ENCODE data around the gene AP1S3. TPM values are rescaled to one million over a fixed set of nuclear protein-coding genes. Genes with fewer than 3 reads are reported as not detected.

Gene AP1S3
- total RNA-seq, 1 experiment from 2014 or later = 17.4 TPM

DNA sequence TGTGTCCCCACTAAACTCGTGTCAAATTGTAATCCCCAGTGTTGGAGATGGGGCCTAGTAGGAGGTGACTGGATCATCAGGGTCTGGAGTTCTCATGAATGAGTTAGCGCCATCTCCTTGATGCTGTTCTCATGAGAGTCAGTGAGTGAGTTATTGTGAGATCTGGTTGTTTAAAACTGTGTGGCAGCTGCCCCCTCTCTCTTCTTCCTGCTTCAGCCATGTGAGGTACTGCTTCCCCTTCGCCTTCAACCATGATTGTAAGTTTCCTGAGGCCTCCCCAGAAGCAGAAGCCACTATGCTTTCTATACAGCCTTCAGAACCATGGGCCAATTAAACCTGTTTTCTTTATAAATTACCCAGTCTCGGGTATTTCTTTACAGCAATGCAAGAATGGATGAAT, 50.4 kb downstream of the AP1S3 start (continued):
- TF ChIP-seq, protein P1, sequence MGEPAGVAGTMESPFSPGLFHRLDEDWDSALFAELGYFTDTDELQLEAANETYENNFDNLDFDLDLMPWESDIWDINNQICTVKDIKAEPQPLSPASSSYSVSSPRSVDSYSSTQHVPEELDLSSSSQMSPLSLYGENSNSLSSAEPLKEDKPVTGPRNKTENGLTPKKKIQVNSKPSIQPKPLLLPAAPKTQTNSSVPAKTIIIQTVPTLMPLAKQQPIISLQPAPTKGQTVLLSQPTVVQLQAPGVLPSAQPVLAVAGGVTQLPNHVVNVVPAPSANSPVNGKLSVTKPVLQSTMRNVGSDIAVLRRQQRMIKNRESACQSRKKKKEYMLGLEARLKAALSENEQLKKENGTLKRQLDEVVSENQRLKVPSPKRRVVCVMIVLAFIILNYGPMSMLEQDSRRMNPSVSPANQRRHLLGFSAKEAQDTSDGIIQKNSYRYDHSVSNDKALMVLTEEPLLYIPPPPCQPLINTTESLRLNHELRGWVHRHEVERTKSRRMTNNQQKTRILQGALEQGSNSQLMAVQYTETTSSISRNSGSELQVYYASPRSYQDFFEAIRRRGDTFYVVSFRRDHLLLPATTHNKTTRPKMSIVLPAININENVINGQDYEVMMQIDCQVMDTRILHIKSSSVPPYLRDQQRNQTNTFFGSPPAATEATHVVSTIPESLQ (CRISPR knock-in tag; IDR thresholded peaks at IDR 0.05) = no peak
- TF ChIP-seq, protein P2, sequence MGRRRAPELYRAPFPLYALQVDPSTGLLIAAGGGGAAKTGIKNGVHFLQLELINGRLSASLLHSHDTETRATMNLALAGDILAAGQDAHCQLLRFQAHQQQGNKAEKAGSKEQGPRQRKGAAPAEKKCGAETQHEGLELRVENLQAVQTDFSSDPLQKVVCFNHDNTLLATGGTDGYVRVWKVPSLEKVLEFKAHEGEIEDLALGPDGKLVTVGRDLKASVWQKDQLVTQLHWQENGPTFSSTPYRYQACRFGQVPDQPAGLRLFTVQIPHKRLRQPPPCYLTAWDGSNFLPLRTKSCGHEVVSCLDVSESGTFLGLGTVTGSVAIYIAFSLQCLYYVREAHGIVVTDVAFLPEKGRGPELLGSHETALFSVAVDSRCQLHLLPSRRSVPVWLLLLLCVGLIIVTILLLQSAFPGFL (CRISPR knock-in tag; IDR thresholded peaks at IDR 0.05; ENCODE audit: borderline replicate concordance) = no peak
- TF ChIP-seq MXD4 (CRISPR knock-in tag; IDR thresholded peaks at IDR 0.05; ENCODE audit: borderline replicate concordance) = no peak
- no peak for TF ChIP-seq ZNF416 (CRISPR knock-in tag; IDR thresholded peaks at IDR 0.05)
- TF ChIP-seq EMX1 (CRISPR knock-in tag; IDR thresholded peaks at IDR 0.05) = no peak
- TF ChIP-seq RORB (CRISPR knock-in tag; IDR thresholded peaks at IDR 0.05) = no peak
- TF ChIP-seq, protein P3, sequence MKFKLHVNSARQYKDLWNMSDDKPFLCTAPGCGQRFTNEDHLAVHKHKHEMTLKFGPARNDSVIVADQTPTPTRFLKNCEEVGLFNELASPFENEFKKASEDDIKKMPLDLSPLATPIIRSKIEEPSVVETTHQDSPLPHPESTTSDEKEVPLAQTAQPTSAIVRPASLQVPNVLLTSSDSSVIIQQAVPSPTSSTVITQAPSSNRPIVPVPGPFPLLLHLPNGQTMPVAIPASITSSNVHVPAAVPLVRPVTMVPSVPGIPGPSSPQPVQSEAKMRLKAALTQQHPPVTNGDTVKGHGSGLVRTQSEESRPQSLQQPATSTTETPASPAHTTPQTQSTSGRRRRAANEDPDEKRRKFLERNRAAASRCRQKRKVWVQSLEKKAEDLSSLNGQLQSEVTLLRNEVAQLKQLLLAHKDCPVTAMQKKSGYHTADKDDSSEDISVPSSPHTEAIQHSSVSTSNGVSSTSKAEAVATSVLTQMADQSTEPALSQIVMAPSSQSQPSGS (CRISPR knock-in tag; IDR thresholded peaks at IDR 0.05; ENCODE audit: borderline replicate concordance, low read depth) = no peak
- no peak for TF ChIP-seq JAZF1 (CRISPR knock-in tag; IDR thresholded peaks at IDR 0.05)
- TF ChIP-seq, protein P4, sequence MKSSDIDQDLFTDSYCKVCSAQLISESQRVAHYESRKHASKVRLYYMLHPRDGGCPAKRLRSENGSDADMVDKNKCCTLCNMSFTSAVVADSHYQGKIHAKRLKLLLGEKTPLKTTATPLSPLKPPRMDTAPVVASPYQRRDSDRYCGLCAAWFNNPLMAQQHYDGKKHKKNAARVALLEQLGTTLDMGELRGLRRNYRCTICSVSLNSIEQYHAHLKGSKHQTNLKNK (CRISPR knock-in tag; IDR thresholded peaks at IDR 0.05) = no peak
- TF ChIP-seq, protein P5, sequence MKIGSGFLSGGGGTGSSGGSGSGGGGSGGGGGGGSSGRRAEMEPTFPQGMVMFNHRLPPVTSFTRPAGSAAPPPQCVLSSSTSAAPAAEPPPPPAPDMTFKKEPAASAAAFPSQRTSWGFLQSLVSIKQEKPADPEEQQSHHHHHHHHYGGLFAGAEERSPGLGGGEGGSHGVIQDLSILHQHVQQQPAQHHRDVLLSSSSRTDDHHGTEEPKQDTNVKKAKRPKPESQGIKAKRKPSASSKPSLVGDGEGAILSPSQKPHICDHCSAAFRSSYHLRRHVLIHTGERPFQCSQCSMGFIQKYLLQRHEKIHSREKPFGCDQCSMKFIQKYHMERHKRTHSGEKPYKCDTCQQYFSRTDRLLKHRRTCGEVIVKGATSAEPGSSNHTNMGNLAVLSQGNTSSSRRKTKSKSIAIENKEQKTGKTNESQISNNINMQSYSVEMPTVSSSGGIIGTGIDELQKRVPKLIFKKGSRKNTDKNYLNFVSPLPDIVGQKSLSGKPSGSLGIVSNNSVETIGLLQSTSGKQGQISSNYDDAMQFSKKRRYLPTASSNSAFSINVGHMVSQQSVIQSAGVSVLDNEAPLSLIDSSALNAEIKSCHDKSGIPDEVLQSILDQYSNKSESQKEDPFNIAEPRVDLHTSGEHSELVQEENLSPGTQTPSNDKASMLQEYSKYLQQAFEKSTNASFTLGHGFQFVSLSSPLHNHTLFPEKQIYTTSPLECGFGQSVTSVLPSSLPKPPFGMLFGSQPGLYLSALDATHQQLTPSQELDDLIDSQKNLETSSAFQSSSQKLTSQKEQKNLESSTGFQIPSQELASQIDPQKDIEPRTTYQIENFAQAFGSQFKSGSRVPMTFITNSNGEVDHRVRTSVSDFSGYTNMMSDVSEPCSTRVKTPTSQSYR (CRISPR knock-in tag; IDR thresholded peaks at IDR 0.05) = no peak
- no peak for TF ChIP-seq ZNF671 (CRISPR knock-in tag; IDR thresholded peaks at IDR 0.05)

DNA sequence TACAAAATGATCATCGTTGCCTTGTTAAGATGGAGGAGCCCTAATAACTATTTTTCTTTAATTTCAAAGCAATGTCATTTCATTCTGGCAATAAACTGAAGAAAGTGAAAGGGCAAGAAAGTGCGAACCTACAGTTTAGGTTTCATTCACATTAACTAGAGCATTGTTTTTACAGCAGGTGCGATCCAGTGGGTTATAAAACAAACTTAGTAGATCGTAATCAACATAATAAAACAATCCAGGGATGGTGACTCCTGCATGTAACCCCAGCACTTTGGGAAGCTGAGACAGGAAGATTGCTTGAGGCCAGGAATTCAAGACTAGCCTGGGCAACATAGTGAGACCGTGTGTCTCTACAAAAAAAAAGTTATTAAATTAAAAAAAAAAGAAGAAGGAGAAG, 51.1 kb downstream of the AP1S3 start:
- peaks cover 18% of the 10 kb centered on the region for H3K4me1 Mint-ChIP-seq
- H3K36me3 Mint-ChIP-seq = no peaks in the 10 kb centered on the region
- no peak for DNase-seq (ENCODE audit: low spot score)
- TF ChIP-seq JUN (CRISPR knock-in tag; IDR thresholded peaks at IDR 0.05) = no peak
- TF ChIP-seq ZNF423 (CRISPR knock-in tag; IDR thresholded peaks at IDR 0.05) = no peak
- TF ChIP-seq, protein P6, sequence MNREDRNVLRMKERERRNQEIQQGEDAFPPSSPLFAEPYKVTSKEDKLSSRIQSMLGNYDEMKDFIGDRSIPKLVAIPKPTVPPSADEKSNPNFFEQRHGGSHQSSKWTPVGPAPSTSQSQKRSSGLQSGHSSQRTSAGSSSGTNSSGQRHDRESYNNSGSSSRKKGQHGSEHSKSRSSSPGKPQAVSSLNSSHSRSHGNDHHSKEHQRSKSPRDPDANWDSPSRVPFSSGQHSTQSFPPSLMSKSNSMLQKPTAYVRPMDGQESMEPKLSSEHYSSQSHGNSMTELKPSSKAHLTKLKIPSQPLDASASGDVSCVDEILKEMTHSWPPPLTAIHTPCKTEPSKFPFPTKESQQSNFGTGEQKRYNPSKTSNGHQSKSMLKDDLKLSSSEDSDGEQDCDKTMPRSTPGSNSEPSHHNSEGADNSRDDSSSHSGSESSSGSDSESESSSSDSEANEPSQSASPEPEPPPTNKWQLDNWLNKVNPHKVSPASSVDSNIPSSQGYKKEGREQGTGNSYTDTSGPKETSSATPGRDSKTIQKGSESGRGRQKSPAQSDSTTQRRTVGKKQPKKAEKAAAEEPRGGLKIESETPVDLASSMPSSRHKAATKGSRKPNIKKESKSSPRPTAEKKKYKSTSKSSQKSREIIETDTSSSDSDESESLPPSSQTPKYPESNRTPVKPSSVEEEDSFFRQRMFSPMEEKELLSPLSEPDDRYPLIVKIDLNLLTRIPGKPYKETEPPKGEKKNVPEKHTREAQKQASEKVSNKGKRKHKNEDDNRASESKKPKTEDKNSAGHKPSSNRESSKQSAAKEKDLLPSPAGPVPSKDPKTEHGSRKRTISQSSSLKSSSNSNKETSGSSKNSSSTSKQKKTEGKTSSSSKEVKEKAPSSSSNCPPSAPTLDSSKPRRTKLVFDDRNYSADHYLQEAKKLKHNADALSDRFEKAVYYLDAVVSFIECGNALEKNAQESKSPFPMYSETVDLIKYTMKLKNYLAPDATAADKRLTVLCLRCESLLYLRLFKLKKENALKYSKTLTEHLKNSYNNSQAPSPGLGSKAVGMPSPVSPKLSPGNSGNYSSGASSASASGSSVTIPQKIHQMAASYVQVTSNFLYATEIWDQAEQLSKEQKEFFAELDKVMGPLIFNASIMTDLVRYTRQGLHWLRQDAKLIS (CRISPR knock-in tag; IDR thresholded peaks at IDR 0.05; ENCODE audit: borderline replicate concordance) = no peak
- TF ChIP-seq NR3C1 (CRISPR knock-in tag; conservative IDR thresholded peaks at IDR 0.05; ENCODE audit: low read depth) = no peak
- no peak for TF ChIP-seq EMX1 (CRISPR knock-in tag; IDR thresholded peaks at IDR 0.05)
- no peak for TF ChIP-seq CBFB (CRISPR knock-in tag; IDR thresholded peaks at IDR 0.05; ENCODE audit: low read depth)
- no peak for TF ChIP-seq ZNF396 (CRISPR knock-in tag; IDR thresholded peaks at IDR 0.05; ENCODE audit: borderline replicate concordance)
- TF ChIP-seq GTF2I (CRISPR knock-in tag; conservative IDR thresholded peaks at IDR 0.05) = no peak
- TF ChIP-seq, protein P7, sequence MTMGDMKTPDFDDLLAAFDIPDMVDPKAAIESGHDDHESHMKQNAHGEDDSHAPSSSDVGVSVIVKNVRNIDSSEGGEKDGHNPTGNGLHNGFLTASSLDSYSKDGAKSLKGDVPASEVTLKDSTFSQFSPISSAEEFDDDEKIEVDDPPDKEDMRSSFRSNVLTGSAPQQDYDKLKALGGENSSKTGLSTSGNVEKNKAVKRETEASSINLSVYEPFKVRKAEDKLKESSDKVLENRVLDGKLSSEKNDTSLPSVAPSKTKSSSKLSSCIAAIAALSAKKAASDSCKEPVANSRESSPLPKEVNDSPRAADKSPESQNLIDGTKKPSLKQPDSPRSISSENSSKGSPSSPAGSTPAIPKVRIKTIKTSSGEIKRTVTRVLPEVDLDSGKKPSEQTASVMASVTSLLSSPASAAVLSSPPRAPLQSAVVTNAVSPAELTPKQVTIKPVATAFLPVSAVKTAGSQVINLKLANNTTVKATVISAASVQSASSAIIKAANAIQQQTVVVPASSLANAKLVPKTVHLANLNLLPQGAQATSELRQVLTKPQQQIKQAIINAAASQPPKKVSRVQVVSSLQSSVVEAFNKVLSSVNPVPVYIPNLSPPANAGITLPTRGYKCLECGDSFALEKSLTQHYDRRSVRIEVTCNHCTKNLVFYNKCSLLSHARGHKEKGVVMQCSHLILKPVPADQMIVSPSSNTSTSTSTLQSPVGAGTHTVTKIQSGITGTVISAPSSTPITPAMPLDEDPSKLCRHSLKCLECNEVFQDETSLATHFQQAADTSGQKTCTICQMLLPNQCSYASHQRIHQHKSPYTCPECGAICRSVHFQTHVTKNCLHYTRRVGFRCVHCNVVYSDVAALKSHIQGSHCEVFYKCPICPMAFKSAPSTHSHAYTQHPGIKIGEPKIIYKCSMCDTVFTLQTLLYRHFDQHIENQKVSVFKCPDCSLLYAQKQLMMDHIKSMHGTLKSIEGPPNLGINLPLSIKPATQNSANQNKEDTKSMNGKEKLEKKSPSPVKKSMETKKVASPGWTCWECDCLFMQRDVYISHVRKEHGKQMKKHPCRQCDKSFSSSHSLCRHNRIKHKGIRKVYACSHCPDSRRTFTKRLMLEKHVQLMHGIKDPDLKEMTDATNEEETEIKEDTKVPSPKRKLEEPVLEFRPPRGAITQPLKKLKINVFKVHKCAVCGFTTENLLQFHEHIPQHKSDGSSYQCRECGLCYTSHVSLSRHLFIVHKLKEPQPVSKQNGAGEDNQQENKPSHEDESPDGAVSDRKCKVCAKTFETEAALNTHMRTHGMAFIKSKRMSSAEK (CRISPR knock-in tag; IDR thresholded peaks at IDR 0.05; ENCODE audit: borderline replicate concordance) = no peak
- no peak for TF ChIP-seq SOX15 (CRISPR knock-in tag; IDR thresholded peaks at IDR 0.05)
- H3K27ac Mint-ChIP-seq = no peak overlapping the region
- ATAC-seq = no peak
- ChIA-PET POLR2A (no interaction called here), CTCF (no interaction called here)
- H3K27me3 Mint-ChIP-seq (ENCODE audit: low read depth) = no peaks in the 10 kb centered on the region
- no peak overlapping the region for H3K4me3 Mint-ChIP-seq
- H3K9me3 Mint-ChIP-seq = no peaks in the 10 kb centered on the region
